Measurements from ENCODE around the gene TENM4.

- TF ChIP-seq CTCF (IDR thresholded peaks at IDR 0.05; ENCODE audit: borderline replicate concordance, extremely low read depth, low read length, poor library complexity, severe bottlenecking) (no peak), EZH2 (IDR thresholded peaks at IDR 0.05; ENCODE audit: borderline replicate concordance, low read depth, low read length, severe bottlenecking) (no peak)
These were observed 46.6 kb upstream of the TENM4 start for GRCh38 chr11:79487412-79487811.

Data from DND-41 (cell line).